OCI-LY1 (cell line): ENCODE measurements around the gene PANK4.

Source experiments
- H2AFZ ChIP-seq: fragments of 200-600 bp; sonication (generic), shearing (Covaris generic); 2 replicates; pipeline ENCODE4 v1.6.0; 2014; ENCODE audit warnings: antibody characterized with exemption, mild to moderate bottlenecking, low read length
- H3F3A ChIP-seq: fragments of 200-600 bp; sonication (generic), shearing (Covaris generic); 2 replicates; pipeline ENCODE4 v1.6.0; 2014; ENCODE audit warnings: mild to moderate bottlenecking, antibody characterized with exemption, low read length, moderate library complexity; ENCODE audit not compliant: insufficient read depth
- H3K27ac ChIP-seq: fragments of 200-600 bp; sonication (generic); 2 replicates; pipeline ENCODE4 v1.5.1; 2014; ENCODE audit warnings: low read length, mixed run types, mild to moderate bottlenecking, low read depth; ENCODE audit not compliant: poor library complexity, severe bottlenecking
- H3K27me3 ChIP-seq: fragments of 200-600 bp; sonication (generic); 2 replicates; pipeline ENCODE4 v1.6.0; 2014; ENCODE audit warnings: antibody characterized with exemption, mild to moderate bottlenecking, low read length, moderate library complexity; ENCODE audit not compliant: insufficient read depth
- H3K36me3 ChIP-seq: fragments of 200-600 bp; sonication (generic); 2 replicates; pipeline ENCODE4 v1.6.1; 2014; ENCODE audit warnings: mild to moderate bottlenecking, antibody characterized with exemption, low read length, moderate library complexity, mixed read lengths; ENCODE audit not compliant: insufficient read depth
- H3K4me1 ChIP-seq: fragments of 200-600 bp; sonication (generic); 2 replicates; pipeline ENCODE4 v1.5.1; 2014; ENCODE audit warnings: mild to moderate bottlenecking, low read length, moderate library complexity; ENCODE audit not compliant: insufficient read depth, severe bottlenecking
- H3K4me2 ChIP-seq: fragments of 200-600 bp; sonication (generic), shearing (Covaris generic); 2 replicates; pipeline ENCODE4 v1.6.1; 2014; ENCODE audit warnings: low read length
- H3K4me3 ChIP-seq: fragments of 200-600 bp; sonication (generic); 2 replicates; pipeline ENCODE4 v1.5.1; 2014; ENCODE audit warnings: low read length, low read depth, mild to moderate bottlenecking, mixed read lengths; ENCODE audit not compliant: poor library complexity, severe bottlenecking
- H3K79me2 ChIP-seq: fragments of 200-600 bp; shearing (Covaris generic); 2 replicates; pipeline ENCODE4 v1.6.1; 2016; ENCODE audit warnings: mixed run types, low read length, mixed read lengths; ENCODE audit not compliant: insufficient read depth
- H3K9ac ChIP-seq: fragments of 200-600 bp; sonication (generic), shearing (Covaris generic); 2 replicates; pipeline ENCODE4 v1.6.1; 2014; ENCODE audit warnings: mild to moderate bottlenecking, low read length, mixed read lengths
- H3K9me2 ChIP-seq: fragments of 200-600 bp; sonication (generic), shearing (Covaris generic); 2 replicates; pipeline ENCODE4 v1.6.1; 2014; ENCODE audit warnings: low read depth, mild to moderate bottlenecking, low read length, mixed read lengths
- H3K9me3 ChIP-seq: fragments of 200-600 bp; shearing (Covaris generic); 2 replicates; pipeline ENCODE4 v1.6.1; 2014; ENCODE audit warnings: low read length, mixed read lengths
- H4K20me1 ChIP-seq: fragments of 200-600 bp; sonication (generic), shearing (Covaris generic); 2 replicates; pipeline ENCODE4 v1.6.0; 2016; ENCODE audit warnings: mild to moderate bottlenecking, low read length; ENCODE audit not compliant: insufficient read depth
- EZH2 ChIP-seq: fragments of 200-600 bp; sonication (generic), shearing (Covaris generic); IDR thresholded peaks from 2 replicates; pipeline ENCODE4 v1.8.0; 2017; ENCODE audit warnings: borderline replicate concordance, mixed run types, mild to moderate bottlenecking, antibody characterized with exemption, low read length, moderate library complexity, mixed read lengths
- TF ChIP-seq, protein P1 (sequence below): fragments of 200-600 bp; sonication (generic), shearing (Covaris generic); IDR thresholded peaks from 2 replicates; pipeline ENCODE4 v1.5.1; 2017; ENCODE audit warnings: mild to moderate bottlenecking, antibody characterized with exemption, low read length, moderate library complexity, mixed read lengths

Gene PANK4

DNA sequence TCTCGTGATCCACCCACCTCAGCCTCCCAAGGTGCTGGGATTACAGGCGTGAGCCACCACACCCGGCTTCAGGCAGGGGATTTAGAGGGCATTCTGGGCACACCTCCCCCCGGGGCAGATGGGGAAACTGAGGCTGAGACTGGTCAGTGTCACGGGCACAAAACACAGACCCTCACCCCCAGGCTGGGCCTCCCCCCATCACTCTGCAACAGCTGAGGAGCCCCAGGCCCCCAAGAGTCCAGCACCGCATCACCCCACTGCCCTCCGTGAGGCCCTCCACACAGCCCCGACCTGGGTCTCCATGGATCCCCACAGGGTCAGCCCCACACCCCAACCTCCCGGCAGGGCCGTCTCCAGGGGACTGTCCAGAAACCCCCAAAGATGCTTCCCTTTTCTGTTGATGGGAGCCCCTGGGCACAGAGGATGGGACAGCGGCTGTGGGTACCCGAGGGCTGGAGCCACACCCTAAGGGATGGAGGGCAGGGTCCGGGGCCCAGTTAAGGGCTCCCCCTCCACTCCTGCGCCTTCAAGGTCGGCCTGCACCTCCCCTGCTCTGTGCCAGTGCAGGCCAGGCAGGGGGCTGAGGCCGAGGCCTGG, 40.8 kb upstream of the PANK4 start:
- no peaks in the 10 kb centered on the region for H3K79me2 ChIP-seq
- H3K27ac ChIP-seq, result no peak overlapping the region
- no peak overlapping the region for H3K4me3 ChIP-seq
- no peaks in the 10 kb centered on the region for H3K9me3 ChIP-seq
- no peaks in the 10 kb centered on the region for H3K9me2 ChIP-seq
- no peaks in the 10 kb centered on the region for H3K36me3 ChIP-seq
- H3F3A ChIP-seq, result no peaks in the 10 kb centered on the region
- H3K27me3 ChIP-seq, result no peaks in the 10 kb centered on the region; the same call in 1 of the 2 replicates
- no peaks in the 10 kb centered on the region for H3K4me1 ChIP-seq
- H2AFZ ChIP-seq, result no peak overlapping the region
- no peak overlapping the region for H3K4me2 ChIP-seq
- H3K9ac ChIP-seq, result no peak overlapping the region
- TF ChIP-seq, protein P1, sequence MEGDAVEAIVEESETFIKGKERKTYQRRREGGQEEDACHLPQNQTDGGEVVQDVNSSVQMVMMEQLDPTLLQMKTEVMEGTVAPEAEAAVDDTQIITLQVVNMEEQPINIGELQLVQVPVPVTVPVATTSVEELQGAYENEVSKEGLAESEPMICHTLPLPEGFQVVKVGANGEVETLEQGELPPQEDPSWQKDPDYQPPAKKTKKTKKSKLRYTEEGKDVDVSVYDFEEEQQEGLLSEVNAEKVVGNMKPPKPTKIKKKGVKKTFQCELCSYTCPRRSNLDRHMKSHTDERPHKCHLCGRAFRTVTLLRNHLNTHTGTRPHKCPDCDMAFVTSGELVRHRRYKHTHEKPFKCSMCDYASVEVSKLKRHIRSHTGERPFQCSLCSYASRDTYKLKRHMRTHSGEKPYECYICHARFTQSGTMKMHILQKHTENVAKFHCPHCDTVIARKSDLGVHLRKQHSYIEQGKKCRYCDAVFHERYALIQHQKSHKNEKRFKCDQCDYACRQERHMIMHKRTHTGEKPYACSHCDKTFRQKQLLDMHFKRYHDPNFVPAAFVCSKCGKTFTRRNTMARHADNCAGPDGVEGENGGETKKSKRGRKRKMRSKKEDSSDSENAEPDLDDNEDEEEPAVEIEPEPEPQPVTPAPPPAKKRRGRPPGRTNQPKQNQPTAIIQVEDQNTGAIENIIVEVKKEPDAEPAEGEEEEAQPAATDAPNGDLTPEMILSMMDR, result no peak
- TF ChIP-seq EZH2, result no peak
- H4K20me1 ChIP-seq, result no peaks in the 10 kb centered on the region

DNA sequence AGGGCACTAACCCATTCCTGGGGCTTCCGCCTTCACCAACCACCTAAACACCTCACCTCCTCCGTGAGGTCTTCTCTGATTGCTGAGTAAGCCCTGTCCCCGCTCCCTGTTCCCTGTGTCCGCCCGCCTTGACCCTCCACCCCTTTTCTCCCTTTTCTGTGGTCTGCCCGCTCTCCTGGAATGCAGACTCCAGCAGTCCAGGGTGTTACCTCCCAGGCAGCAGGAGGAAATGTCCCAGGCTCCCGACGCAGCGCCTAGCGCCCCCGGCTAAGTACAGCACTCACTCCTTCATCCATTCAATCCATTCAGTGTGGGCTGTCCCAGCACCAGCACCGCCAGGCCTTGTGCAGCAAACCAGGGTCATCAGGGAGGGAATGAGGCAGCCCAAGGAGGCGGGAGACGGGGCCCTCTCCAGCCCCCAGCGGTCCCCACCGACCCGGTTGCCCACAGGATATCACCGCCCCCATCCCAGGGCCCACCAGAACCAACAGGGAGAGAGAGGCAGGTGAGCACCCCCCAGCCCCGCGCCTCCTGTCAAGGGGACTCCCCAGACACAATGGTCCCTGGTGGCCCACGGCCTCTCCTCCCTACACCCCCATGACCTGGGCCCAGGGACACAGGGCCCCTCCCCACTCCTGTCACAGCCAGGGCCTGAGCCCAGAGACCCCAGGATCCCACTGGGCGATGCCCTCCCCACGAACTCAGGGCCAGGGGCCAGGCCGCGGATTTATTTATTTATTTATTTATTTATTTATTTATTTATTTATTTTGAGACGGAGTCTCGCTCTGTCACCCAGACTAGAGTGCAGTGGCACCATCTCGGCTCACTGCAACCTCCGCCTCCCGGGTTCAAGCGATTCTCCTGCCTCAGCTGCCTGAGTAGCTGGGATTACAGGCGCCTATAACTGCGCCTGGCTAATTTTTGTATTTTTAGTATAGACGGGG, 40.0 kb upstream of the PANK4 start:
- Histone ChIP-seq H3K79me2 (no peaks in the 10 kb centered on the region), H3K4me1 (no peaks in the 10 kb centered on the region), H4K20me1 (no peaks in the 10 kb centered on the region), H3K9me3 (no peaks in the 10 kb centered on the region), H2AFZ (no peak overlapping the region), H3K27ac (no peak overlapping the region), H3K36me3 (no peaks in the 10 kb centered on the region), H3K27me3 (no peaks in the 10 kb centered on the region; the same call in 1 of the 2 replicates), H3F3A (no peaks in the 10 kb centered on the region), H3K9me2 (no peaks in the 10 kb centered on the region), H3K4me2 (no peak overlapping the region), H3K4me3 (no peak overlapping the region), H3K9ac (no peak overlapping the region)
- TF ChIP-seq, protein P1, result no peak
- TF ChIP-seq EZH2, result no peak

DNA sequence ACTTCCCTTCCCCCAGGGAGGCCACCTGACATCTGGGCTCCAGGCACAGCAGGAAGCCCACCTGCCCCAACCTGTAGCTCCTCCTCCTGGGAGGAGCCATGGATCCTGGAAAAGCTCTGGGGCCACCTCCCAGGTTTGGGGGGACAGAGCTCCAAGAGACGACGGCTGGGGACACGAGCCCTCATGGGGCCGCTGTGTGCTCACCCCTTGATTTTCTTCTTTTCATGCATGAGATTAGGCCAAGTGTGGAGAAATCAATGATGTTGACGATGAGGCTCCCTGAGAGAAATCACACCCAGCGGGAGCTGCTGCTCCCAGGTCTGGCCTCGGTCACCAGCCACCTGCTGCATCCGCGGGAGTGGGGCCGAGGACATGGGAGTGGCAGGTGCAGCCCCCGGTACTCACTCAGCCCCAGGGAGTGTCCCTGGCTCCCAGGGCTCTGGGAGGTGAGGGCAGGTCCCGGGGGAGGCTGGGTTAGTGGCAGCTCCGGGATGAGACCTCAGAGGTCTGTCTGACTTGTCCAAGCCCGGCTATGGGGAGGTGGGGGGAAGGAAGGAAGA, 38.5 kb upstream of the PANK4 start:
- H3K79me2 ChIP-seq, result no peaks in the 10 kb centered on the region
- no peaks in the 10 kb centered on the region for H3K9me2 ChIP-seq
- no peaks in the 10 kb centered on the region; the same call in 1 of the 2 replicates for H3K27me3 ChIP-seq
- no peak overlapping the region for H3K4me2 ChIP-seq
- no peak overlapping the region for H3K9ac ChIP-seq
- H3K4me1 ChIP-seq, result no peaks in the 10 kb centered on the region
- H3K27ac ChIP-seq, result no peak overlapping the region
- TF ChIP-seq, protein P1, result no peak
- no peak for TF ChIP-seq EZH2
- no peaks in the 10 kb centered on the region for H3K36me3 ChIP-seq
- H3K9me3 ChIP-seq, result no peaks in the 10 kb centered on the region
- no peak overlapping the region for H3K4me3 ChIP-seq
- no peaks in the 10 kb centered on the region for H4K20me1 ChIP-seq
- H3F3A ChIP-seq, result no peaks in the 10 kb centered on the region
- H2AFZ ChIP-seq, result no peak overlapping the region
